ENCODE results near the gene CPSF7.

DNA sequence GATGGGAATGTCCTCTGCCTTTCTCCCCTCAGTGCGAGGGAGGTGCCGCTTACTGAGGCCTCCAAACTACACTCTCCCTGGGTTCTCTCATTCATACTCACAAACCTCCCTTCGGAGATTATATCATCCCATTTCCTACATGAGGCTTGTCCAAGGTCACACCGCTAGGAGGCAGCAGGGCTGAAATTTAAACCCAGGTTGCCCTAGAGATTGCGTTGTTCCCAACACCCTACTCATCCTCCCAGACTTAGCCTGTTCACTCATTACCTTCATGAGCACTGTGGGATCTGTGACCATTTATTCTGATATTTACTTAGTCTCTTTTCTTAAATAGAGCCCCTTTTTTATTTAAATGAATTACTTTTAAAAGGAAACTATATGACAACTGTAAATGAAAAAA is 31.2 kb upstream of the CPSF7 start:
- TF ChIP-seq CTCF (IDR thresholded peaks at IDR 0.05 in 4 of 5, conservative IDR thresholded peaks at IDR 0.05 in 1 of 5) (peak in 2 of 5 experiments; percentile 30 to 48), POLR2A (IDR thresholded peaks at IDR 0.05) (no peak)
